CMK (cell line): ENCODE results near the gene CLEC16A.
"Not testable (repeated sequence)": the region's sequence is repeated elsewhere in the genome, so short reads cannot be mapped to it uniquely, and the experiment has no call there.

ENCODE experiments used
- DNase-seq: peaks from one replicate; pipeline ENCODE4 v3.0.0-alpha.2; 2010; ENCODE audit warnings: low read depth

The CLEC16A gene

DNA sequence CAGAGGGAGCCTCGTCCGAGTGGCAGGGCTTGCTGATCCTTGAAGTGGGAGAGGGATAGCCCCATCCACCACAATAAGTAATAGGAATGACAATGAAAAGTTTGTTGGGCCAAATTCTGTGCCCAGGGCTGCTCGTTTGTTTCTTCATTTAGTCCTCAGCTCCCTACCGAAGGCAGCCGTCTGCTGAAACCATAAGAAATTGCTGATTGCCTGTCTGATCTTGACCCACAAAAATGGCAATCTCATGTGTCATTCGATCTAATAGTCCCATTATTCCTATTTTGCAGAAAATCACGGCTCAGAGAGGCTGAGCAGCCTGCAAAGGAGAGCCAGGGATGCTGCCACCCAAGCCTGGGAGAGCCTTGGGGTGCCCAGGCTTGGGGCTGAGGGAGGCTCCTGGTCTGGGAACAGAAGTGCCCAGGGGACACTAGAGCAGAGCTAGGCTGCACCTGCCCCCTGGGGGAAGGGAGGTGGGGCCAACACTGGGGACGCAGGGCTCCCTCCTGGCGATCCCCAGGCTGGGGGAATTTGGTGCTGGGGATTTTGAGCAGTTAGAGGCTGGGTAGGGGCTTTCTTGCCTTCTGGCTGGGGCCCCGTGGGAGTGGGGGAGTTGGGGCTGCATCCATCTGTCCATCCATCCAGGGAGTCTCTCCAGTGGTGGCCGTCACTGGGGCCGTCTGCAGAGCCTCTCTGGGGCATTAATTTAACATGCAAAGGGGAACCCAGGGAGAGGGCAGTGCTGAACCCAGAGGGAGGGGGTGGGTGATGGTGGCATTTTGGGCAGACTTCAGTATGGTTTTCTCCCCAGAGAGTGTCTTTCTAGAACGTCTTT lies 258.1 kb downstream of the CLEC16A start:
- no peak for DNase-seq

DNA sequence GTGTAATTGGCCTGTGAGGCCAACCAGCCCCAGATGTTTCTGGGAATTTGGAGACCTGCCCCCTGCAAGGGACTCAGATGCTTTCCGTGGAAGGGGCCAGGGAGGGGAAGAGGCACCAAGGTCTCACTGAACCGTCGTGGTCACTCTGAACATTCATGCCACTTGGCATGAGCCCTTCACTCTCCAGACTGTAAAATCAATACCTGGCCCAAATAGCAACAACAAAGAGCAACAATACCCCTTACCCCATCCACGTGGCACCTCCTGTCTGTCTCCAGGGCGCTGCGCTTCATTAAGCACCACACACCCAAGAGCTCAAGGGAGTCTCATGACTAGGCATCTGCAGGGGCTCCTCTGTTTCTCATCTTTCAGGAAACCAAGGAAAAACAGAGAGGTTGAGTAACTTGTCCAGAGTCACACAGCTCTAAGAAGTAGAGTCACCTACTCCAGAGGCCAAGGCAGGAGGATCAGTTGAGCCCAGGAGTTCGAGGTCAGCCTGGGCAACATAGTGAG lies 258.8 kb downstream of the CLEC16A start:
- DNase-seq, result no peak

DNA sequence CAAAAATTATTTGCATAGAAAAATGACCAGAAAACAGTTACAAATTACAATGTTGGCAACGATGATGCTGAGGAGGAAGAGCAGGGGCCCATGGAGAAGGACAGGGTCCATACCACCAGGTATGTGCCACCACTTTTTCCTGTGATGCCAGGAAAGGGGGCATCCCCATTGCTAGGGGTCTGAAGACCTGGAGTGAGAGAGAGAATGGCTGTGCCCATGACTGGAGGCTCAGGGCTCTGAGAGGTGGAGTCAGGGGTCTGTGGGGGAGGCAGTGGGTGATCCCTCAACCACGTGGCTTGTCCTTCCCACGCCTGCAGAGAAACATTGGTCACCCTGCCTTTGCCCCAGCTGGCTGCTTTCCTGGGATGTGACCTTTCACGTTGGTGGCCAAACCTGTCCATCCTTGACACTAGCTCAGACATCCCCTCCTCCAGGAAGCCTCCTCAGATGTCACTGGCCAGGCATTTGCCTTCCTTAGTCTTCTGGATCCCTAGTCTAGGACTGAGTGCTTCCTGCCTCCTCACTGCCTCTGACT lies 260.2 kb downstream of the CLEC16A start:
- no peak for DNase-seq

DNA sequence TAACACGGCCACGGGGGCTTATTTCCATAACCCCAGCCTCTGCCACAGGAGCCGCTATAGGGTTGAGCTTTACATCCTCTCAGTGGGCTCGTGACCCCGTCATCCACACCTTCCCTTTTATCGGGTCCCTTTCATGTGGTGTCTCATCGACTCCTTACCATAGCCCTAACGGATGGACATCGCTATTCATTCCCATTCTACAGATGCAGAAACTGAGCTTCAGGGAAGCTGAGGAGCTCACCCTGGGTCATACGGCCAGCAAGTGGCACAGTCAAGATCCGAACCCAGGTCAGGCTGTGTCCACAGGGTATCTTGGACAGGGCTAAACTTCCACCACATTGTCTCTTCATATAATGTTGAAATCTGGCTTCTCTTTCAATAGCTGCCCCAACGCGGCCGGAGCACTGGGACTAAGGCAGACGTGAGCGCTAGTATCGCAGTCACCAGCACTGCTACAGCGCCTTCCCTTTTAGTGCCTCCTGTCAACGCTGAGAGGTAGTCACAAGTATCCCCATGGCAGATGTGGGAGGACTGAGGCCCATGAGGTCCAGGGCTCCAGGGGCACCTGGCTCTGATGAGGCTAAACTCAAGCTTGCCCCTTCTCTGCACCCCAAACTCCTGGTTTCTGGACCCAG lies 260.8 kb downstream of the CLEC16A start:
- DNase-seq, result no peak

DNA sequence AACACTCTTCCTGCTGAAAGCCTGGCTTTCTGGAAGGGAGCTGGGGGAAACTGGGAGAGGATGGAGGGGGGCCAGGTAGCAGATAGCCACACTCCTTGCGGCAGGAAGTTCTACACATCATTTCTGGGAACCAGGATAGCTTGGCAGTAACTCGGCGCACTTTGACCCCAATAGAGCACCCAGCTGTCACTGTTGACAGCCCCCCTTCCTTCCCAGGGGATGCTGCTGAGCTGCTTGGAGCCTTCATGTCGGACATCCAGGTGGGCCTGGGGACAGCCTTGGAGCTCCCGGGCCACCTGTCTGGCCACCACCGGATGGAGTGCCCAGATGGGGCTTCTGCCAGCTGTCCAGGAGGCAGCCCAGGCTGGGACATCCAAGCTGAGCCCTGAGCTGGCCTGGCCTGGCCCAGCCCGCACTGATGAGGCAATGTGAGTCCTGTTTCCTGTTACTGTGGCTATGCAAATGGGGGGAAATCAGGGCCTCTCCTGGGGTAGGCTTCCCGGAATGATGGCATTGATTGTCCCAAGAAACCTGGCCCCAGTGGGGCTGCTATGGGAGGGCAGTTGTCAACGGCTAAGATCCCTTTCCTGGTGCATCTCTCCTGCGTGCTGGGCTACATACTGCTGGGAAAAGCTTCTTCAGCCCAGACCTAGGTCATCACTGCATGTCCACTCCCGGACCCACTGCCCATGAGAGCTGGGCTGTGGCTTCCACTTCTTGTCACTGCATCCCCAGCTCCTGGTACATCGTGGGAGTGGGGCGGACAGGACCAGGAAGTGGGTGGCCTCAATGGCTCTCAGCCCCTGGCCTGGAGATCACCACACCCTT lies 261.6 kb downstream of the CLEC16A start:
- DNase-seq, result no peak

DNA sequence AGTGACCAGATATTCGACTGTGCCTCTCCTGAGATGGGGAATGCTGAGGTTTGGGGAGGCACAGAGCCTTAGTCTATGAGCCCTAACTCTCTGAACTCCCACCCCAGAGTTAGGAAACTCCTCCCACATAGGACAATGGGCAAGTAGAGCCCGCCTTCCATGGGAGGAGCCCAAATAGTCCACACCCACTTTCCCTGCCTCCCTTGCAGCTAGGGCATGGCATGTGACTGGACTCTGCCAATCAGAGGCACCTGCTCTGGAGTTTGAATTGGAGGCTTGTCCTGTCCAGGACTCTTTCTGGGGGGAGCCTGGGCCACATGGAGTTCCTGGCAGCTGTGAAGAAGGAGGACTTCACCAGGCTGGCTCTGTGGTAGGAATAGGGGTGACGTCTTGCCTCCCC lies 263.3 kb downstream of the CLEC16A start:
- DNase-seq, result no peak

DNA sequence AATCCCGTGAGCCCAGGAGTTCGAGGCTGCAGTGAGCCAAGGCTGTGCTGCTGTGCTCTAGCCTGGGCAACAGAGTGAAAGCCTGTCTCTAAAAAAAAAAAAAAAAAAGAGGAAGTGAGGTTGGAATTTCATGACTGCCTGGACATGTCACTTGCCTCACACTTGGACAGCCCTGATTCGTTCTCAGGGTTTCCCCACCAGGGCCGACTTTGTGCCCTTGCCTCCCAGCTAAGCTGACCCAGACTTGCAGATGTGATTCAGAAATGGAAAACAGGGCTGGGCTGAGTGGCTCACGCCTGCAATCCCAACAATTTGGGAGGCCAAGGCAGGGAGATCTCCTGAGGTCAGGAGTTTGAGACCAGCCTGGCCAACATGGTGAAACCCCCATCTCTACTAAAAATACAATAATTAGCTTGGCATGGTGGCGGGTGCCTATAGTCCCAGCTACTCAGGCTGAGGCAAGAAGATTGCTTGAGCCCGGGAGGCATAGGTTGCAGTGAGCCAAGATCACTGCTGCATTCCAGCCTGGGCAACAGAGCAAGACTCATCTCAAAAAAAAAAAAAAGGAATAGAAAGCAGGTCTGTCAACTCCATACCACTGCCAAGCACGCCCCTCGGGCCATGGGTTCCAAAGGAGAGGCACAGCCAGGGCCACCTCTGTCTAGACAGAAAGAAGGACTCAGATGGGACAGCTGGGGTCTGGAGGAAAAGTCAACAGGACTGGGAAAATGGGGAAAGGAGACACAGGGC lies 264.7 kb downstream of the CLEC16A start:
- no peak for DNase-seq

DNA sequence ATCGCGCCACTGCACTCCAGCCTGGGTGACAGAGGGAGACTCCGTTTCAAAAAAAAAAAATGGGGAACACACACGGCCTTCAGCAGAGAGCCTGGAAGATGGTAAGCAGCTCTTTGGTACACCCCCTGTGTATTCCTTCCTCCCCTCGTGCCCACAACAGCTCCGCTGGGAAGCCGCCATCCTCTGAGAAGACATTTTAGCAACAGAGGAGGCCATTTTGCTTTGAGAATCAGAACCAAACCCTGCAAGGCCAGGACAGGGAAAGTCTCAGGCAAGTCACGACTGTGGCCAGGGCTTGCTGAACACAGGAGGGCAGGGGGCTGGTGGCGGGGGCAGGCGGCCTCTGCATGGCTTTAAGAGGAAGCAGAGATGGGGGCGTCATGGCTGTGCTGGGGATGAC lies 265.9 kb downstream of the CLEC16A start:
- DNase-seq, result no peak

DNA sequence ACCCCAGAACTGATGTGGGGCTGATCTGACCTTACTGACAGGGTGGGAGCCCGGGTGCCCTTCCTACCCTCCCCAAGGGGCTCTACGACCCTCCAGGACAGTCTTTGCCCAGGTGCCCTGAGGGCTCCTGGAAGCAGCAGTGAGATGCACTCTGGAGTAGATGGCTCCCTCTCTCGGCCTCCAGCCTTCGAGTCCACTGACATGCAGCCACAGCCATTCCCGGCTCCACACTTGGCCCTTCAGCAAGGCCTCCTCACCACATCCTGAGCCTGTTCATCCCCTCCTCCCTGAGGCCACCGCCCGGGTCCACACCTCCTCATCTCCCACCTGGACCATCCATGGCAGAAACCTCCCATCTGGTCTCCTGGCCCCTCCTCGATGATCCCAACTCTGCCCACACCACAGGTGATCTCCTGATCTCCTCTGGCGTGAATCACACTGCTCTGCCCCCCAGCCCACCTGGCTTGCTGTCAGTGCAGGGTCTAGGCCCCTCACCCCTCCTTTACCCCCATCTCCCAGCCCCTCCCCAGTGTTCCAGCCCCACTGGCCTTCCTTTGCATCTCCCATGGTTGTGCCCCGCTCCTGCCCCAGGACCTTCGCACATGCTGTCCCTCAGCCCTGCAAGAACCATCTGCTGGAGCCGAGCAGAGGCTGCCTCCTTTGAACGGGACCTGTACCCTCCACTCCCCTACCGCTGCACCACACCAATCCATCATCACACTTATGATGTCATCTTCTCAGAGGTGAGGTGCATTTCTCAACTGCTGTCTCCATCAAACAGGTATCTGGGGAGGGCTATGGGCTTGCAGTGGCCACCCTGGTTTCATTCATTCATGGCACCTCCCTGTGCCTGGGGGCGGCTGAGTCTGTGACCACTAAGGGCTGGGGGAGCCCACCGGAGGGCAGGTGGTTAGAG lies 267.0 kb downstream of the CLEC16A start:
- DNase-seq, result no peak

DNA sequence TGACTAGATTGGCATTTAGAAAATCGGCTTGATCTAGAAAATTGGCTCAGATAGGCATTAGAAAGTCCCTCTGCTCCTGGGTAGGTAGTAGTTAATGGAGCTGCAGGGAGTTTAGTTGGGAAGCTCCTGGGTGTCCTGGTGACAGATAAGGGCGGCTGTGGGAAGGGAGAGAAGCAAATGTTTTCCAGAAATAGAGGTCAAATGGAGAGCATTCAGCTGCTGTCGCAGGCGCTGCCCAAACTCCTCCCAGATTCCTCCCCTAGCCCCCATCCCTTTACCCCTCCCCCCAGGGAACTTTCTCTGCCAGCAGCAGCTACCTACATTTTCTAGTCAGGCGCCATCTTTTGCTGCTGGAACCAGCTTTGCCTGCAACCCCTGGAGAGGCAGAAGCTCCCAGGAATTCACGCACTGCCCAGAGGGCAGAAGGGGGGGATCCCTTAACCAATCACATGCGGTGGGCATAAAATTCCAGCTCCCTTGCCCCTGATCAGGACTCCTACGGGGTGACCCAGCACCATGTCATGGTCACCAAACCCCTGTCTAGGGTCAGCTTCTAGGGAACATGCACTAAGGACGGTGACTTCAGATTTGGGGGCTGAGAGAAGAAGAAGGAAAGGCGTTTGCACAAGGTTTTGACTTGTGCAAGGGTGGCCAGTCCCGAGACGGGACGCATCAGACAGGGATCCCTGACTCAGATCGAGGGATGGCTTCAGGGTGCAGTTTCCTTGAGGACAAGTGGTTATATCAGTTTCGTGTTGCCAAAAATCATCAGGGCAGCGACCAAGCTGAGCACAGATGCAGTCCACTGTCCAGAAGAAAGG lies 267.8 kb downstream of the CLEC16A start:
- no peak for DNase-seq

DNA sequence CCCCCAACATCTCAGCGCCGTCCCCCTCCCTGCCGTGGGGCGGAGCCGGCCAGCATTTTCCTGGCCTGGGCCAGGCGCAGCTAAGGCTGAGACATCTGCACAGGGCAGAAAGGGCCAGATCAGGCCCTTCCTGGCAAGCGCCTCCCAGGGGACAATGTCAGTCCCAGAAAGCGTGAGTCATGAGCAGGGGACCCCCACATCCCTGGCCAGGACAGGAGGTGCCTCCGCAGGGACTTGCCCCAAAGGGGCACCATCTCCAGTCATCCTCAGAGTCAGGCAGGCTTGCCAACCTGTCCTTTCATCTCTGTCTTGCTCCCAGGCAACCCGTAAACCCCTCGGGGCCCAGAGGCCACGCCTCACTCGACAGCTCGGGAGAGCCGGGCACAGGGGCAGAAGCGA lies 268.4 kb downstream of the CLEC16A start:
- DNase-seq, result no peak

DNA sequence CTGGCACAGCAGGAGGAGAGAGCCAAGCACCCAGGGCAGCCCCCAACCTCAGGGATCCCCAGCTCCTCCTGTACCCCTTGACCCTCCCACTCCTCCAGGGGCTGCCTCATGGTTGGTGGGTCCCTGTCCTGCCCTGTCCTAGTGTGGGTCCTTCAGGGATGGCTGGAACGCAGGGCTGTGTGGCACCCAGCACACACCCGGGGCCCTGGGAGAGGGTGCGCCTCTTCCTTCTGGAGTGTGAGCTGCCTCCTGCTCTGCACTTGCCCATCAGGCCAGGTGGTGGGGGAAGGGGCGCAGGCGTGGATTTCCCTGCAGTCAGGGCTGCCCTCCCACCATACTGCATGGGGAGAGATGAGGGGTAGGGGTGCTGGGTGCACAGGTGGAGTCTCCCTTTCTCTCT lies 269.0 kb downstream of the CLEC16A start:
- no peak for DNase-seq

DNA sequence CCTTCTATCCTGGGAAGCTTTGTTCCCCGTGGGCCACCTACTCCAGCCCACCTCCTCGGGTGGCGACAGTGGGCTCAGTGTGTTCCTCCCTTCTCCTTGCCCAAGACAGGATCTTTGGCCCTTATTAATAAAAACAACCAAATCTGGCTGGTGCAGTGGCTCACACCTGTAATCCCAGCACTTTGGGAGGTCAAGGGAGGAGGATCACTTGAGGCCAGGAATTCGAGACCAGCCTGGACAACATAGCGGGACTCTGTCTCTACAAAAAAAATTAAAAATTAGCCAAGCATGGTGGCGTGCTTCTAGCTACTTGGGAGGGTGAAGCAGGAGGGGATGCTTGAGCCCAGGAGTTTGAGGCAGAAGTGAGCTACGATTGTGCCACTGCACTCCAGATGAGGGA lies 269.4 kb downstream of the CLEC16A start:
- no peak for DNase-seq

DNA sequence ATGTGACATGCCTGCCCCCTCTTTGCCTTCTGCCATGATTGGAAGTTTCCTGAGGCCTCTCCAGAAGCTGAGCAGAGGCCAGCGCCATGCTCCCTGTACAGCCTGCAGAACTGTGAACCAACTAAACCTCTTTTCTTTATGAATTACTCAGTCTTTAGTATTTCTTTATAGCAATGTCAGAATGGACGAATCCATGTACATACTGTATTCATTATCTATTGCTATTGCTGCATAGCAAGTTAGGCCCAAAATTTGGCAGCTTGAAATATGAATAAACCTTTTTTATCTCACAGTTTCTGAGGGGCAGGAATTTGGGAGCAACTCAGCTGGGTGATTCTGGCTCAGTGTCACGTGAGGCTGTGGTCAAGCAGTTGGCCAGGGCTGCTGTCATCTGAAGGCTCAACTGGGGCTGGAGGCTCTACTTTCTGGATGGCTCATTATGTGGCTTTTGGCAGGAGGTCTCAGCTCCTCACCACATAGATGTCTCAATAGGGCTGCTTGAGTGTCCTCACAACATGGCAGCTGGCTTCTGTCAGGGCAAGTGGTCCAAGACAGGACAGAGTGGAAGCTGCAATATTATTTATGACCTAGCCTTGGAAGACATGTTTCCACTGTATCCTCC lies 271.7 kb downstream of the CLEC16A start:
- DNase-seq, result no peak

DNA sequence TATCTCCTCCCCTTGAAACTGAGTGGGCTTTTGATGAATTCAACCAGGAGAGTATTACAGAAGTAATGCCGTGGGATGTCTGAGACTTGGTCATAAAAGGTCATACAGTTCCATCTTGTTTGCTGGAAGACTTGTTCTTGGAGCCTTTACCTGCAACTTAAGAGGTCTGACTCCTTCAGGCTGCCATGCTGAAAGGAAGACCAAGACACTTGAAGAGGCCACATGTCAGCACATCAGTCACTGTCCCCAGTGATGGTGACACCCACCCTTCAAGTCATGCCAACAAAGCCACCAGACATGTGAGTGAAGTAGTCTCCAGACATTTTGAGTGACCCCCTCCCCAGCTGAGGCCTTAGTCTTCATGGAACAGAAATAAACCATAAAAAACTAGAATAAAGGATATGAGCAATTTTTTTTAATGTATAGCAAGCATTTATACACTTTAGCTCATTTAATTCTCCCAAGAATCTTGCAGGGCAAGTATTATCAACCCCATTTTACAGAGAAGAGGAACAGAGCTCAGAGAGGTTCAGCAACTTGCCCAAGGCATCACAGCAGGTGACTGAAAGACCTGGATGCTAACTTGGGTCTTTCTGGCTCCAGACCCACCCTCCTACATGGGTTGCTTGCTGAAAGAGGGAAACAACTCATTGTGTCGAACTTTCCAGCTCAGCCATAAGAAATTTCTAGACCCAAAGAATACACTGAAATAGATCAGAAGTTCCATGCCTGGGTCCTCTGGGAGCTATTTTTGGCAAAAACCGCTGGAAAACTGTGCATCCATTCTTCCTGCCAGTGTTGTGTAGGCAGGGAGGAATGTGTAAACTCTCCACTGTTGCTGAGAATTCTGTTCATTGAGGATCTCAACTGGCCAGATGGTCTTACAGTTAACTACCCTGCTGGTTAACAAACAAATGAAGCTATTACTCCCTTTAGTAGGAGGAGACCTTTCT lies 273.6 kb downstream of the CLEC16A start:
- no peak for DNase-seq

DNA sequence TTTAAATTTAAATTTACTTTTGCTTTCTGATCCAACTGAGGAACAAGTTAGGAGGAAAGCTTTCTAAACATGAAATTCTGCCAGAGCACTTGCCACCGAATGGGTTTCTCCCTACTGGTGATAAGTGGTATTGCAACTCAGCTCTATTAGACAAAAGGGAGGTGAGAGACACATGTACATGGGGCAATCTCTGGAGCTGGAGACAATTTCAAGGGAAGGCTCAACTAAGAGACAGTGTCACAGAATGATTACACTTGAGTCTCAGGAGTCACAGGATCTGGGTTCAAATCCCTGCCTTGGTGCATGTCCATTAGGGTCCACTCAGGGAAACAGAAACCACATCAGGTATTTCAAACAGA lies 274.2 kb downstream of the CLEC16A start:
- DNase-seq, result no peak

DNA sequence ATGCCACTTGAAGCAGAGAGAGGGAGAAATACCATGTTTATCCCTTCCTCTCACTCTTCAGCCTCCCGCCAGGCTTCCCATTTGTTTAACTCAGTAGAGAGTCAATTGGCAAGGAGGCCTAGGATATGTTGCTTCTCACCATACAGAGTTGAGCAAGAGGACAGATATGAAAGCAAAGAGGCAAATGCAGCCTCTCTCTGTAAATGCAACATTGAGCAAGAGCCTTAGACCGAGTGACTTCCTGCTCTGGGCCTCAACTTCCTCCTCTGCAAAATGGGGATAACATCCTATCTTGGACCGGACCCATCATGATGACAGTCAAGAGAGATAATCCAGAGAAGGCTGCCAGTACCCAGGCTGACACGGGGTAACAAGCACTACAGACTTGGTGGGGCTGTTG lies 274.8 kb downstream of the CLEC16A start:
- DNase-seq, result no peak

DNA sequence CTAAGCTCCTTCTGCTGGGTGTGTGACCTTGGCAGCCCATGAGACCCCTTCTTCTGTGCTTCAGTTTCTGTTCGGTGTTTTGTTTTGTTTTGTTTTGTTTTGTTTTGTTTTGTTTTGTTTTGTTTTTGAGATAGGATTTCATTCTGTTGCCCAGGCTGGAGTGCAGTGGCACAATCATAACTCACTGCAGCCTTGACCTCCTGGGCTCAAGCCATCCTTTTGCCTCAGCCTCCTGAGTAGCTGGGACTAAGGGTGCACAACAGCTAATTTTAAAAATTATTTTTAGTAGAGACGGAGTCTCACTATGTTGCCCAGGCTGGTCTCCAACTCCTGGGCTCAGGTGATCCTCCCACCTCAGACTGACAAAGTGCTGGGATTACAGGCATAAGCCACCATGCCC lies 276.1 kb downstream of the CLEC16A start:
- not testable (repeated sequence) for DNase-seq
